HepG2 (cell line): Measurements from ENCODE around the gene KREMEN1.

Experiments used
- IRX3 ChIP-seq: sonication (generic); formaldehyde crosslinking; IDR thresholded peaks from 2 replicates; pipeline ENCODE4 v1.8.1; 2023; ENCODE audit warnings: mild to moderate bottlenecking, low read depth, missing genetic modification reagents, borderline replicate concordance
- TBP ChIP-seq: sonication (generic); formaldehyde crosslinking; IDR thresholded peaks from 2 replicates; pipeline ENCODE4 v1.5.0; 2020; ENCODE audit warnings: missing genetic modification reagents

- TF ChIP-seq TBP (CRISPR knock-in tag) (no peak), IRX3 (no peak)
These were observed 72.7 kb downstream of the KREMEN1 start for GRCh38 chr22:29145321-29146072.
